Colonic mucosa (tissue), 4 donors: Measurements from ENCODE around the gene ATP6V1A. TPM values are rescaled to one million over a fixed set of nuclear protein-coding genes. Genes with fewer than 3 reads are reported as not detected.

Source experiments
- DNase-seq: peaks from one replicate; pipeline ENCODE4 v3.0.0-alpha.2; 2020
- H3K27ac ChIP-seq: fragments of 200-600 bp; one replicate; pipeline ENCODE4 v1.8.0; 2021
- H3K27me3 ChIP-seq: fragments of 200-600 bp; one replicate; pipeline ENCODE4 v1.8.0; 2021
- H3K36me3 ChIP-seq: fragments of 200-600 bp; one replicate; pipeline ENCODE4 v1.8.0; 2021
- H3K4me1 ChIP-seq: fragments of 200-600 bp; one replicate; pipeline ENCODE4 v1.8.0; 2021; ENCODE audit warnings: mild to moderate bottlenecking
- H3K4me3 ChIP-seq: fragments of 200-600 bp; one replicate; pipeline ENCODE4 v1.8.0; 2021
- H3K9ac ChIP-seq, 2 donors: one replicate each; pipeline ENCODE4 v1.7.0; 2013; ENCODE audit warnings: control low read depth in 2 of 2, low read depth in 2 of 2, low read length in 2 of 2
- H3K9me3 ChIP-seq: fragments of 200-600 bp; one replicate; pipeline ENCODE4 v1.8.0; 2021
- CTCF ChIP-seq: fragments of 200-600 bp; IDR thresholded peaks from one replicate; pipeline ENCODE4 v1.8.0; 2022; ENCODE audit warnings: antibody characterized with exemption, mild to moderate bottlenecking
- intact Hi-C: fragments of 100-400 bp; cut with DNase I; formaldehyde crosslinking; loops from one replicate; pipeline ENCODE4 v1.14.1; 2022
- total RNA-seq, 2 donors: library from RNA; stranded (reverse); fragmentation: NEBNext Ultra II Directional in 1 of 2; extraction: Animal tissue kit (Norgen Biotek cat#: 25700) in 1 of 2; gene quantifications; one replicate each; pipeline ENCODE4 v1.2.1, GENCODE V29; 2021
- donor health status: healthy.
- donor health status: DM: no; HTN: no; CAD: no.
- donor health status: DM: no; HTN: no; CAD: no.

ATP6V1A gene
- 10 to 100 TPM; 79.1 to 93.4 TPM for total RNA-seq

- Histone ChIP-seq H3K27ac (peak within 1 kb of the TSS; percentile 98), H3K4me3 (peak within 1 kb of the TSS; percentile 88), H3K36me3 (no peaks in the 10 kb centered on the region), H3K27me3 (no peaks in the 10 kb centered on the region), H3K9me3 (no peaks in the 10 kb centered on the region), H3K4me1 (peaks cover 12% of the 10 kb centered on the region), H3K9ac (peak within 1 kb of the TSS; percentile 87 to 99)
- DNase-seq, result peak; percentile 91
- intact Hi-C loops, result loop anchor here (10.0 kb wide), 2 partner anchors 252 to 308 kb away; partner anchors contain the start of genes CCDC191 and QTRT2
- TF ChIP-seq CTCF, result no peak
Measured at GRCh38 chr3:113746548-113747282, at the start of gene ATP6V1A. ATP6V1A (plus strand) TSS chr3:113747035; CDS start chr3:113778754, 31,719 bp downstream.

- Histone ChIP-seq H3K27me3 (no peaks in the 10 kb centered on the region), H3K4me1 (peaks cover 6% of the 10 kb centered on the region), H3K9ac (peak overlapping the region; percentile 53 to 99), H3K4me3 (peak overlapping the region; percentile 68), H3K27ac (peak overlapping the region; percentile 84), H3K36me3 (no peaks in the 10 kb centered on the region), H3K9me3 (no peaks in the 10 kb centered on the region)
- DNase-seq, result no peak
- TF ChIP-seq CTCF, result no peak
- intact Hi-C loops, result no loop called here
Measured at GRCh38 chr3:113697500-113698090, 49.2 kb upstream of the ATP6V1A start.

GRCh38 chr3:113698213-113698742 is 48.6 kb upstream of the ATP6V1A start:
- TF ChIP-seq CTCF, result no peak
- Histone ChIP-seq H3K36me3 (no peaks in the 10 kb centered on the region), H3K4me3 (no peak overlapping the region), H3K4me1 (peaks cover 6% of the 10 kb centered on the region), H3K27ac (peak overlapping the region; percentile 84), H3K27me3 (no peaks in the 10 kb centered on the region), H3K9me3 (no peaks in the 10 kb centered on the region), H3K9ac (no peak overlapping the region)
- intact Hi-C loops, result no loop called here
- no peak for DNase-seq

- Histone ChIP-seq H3K4me3 (peak overlapping the region; percentile 43), H3K9me3 (no peaks in the 10 kb centered on the region), H3K4me1 (peaks cover 6% of the 10 kb centered on the region), H3K36me3 (no peaks in the 10 kb centered on the region), H3K9ac (peak overlapping the region in 1 of 2 donors; percentile 40), H3K27ac (peak overlapping the region; percentile 9), H3K27me3 (no peaks in the 10 kb centered on the region)
- intact Hi-C loops, result no loop called here
- TF ChIP-seq CTCF, result no peak
- peak; percentile 66 for DNase-seq
Measured at GRCh38 chr3:113698956-113699355, 47.9 kb upstream of the ATP6V1A start.

- intact Hi-C loops, result no loop called here
- TF ChIP-seq CTCF, result no peak
Measured at GRCh38 chr3:113707835-113708234, 39.0 kb upstream of the ATP6V1A start.

More at GRCh38 chr3:113707835-113708234, 39.0 kb upstream of the ATP6V1A start:
- H3K4me3 ChIP-seq, result no peak overlapping the region
- no peak overlapping the region for H3K27ac ChIP-seq
- no peaks in the 10 kb centered on the region for H3K9me3 ChIP-seq
- H3K27me3 ChIP-seq, result no peaks in the 10 kb centered on the region
- no peaks in the 10 kb centered on the region for H3K4me1 ChIP-seq
- H3K9ac ChIP-seq, result no peak overlapping the region
- no peaks in the 10 kb centered on the region for H3K36me3 ChIP-seq
- no peak for DNase-seq
